H9 (cell line): ENCODE measurements around the gene COG6. TPM values are rescaled to one million over a fixed set of nuclear protein-coding genes. Genes with fewer than 3 reads are reported as not detected.

Source experiments
- DNase-seq: peaks from one replicate; pipeline ENCODE4 v3.0.0-alpha.2; 2017
- H2AFZ ChIP-seq: one replicate; pipeline ENCODE4 v1.6.1; 2013; ENCODE audit warnings: mild to moderate bottlenecking, low read length, control low read depth, moderate library complexity
- H2AK5ac ChIP-seq: 2 replicates; pipeline ENCODE4 v1.6.1; 2013; ENCODE audit warnings: low read length, control low read depth, mixed read lengths; ENCODE audit not compliant: insufficient read length
- H2BK120ac ChIP-seq: one replicate; pipeline ENCODE4 v1.6.1; 2013; ENCODE audit warnings: low read depth, mild to moderate bottlenecking, low read length, control low read depth, inconsistent platforms; ENCODE audit not compliant: poor library complexity, severe bottlenecking
- H2BK12ac ChIP-seq: 2 replicates; pipeline ENCODE4 v1.6.1; 2013; ENCODE audit warnings: low read length, control low read depth, mixed read lengths, low read depth; ENCODE audit not compliant: insufficient read length
- H2BK15ac ChIP-seq: 2 replicates; pipeline ENCODE4 v1.6.1; 2013; ENCODE audit warnings: low read depth, low read length, control low read depth
- H2BK20ac ChIP-seq: one replicate; pipeline ENCODE4 v1.6.1; 2013; ENCODE audit warnings: low read depth, mild to moderate bottlenecking, low read length, control low read depth, inconsistent platforms; ENCODE audit not compliant: poor library complexity, severe bottlenecking
- H2BK5ac ChIP-seq: 2 replicates; pipeline ENCODE4 v1.6.1; 2013; ENCODE audit warnings: low read length, control low read depth, mixed read lengths; ENCODE audit not compliant: insufficient read length
- H3K14ac ChIP-seq: 2 replicates; pipeline ENCODE4 v1.6.1; 2013; ENCODE audit warnings: low read length, control low read depth; ENCODE audit not compliant: insufficient read depth
- H3K18ac ChIP-seq: 2 replicates; pipeline ENCODE4 v1.6.1; 2013; ENCODE audit warnings: low read depth, mild to moderate bottlenecking, mixed read lengths, low read length, control low read depth; ENCODE audit not compliant: insufficient read length
- H3K23ac ChIP-seq: 2 replicates; pipeline ENCODE4 v1.6.1; 2013; ENCODE audit warnings: low read length, control low read depth, mixed read lengths, low read depth; ENCODE audit not compliant: insufficient read length
- H3K23me2 ChIP-seq: 2 replicates; pipeline ENCODE4 v1.6.1; 2013; ENCODE audit warnings: low read depth, mild to moderate bottlenecking, mixed read lengths, low read length, control low read depth; ENCODE audit not compliant: insufficient read length, poor library complexity, severe bottlenecking
- H3K27ac ChIP-seq: 2 replicates; pipeline ENCODE4 v1.5.1; 2013; ENCODE audit warnings: low read length, control low read depth, mixed read lengths, low read depth; ENCODE audit not compliant: insufficient read length
- H3K27me3 ChIP-seq: 2 replicates; pipeline ENCODE4 v1.6.1; 2013; ENCODE audit warnings: low read length, control low read depth, inconsistent platforms; ENCODE audit not compliant: insufficient read depth
- H3K4ac ChIP-seq: 2 replicates; pipeline ENCODE4 v1.6.1; 2013; ENCODE audit warnings: low read depth, mild to moderate bottlenecking, control low read depth, inconsistent platforms, low read length, moderate library complexity
- H3K4me1 ChIP-seq: 2 replicates; pipeline ENCODE4 v1.6.1; 2013; ENCODE audit warnings: low read length, control low read depth, inconsistent platforms; ENCODE audit not compliant: insufficient read depth
- H3K4me2 ChIP-seq: 2 replicates; pipeline ENCODE4 v1.6.1; 2013; ENCODE audit warnings: low read length, control low read depth, mixed read lengths; ENCODE audit not compliant: insufficient read length, insufficient read depth
- H3K56ac ChIP-seq: 2 replicates; pipeline ENCODE4 v1.6.1; 2013; ENCODE audit warnings: low read depth, mild to moderate bottlenecking, mixed read lengths, low read length, control low read depth; ENCODE audit not compliant: insufficient read length
- H3K79me1 ChIP-seq: 2 replicates; pipeline ENCODE4 v1.6.1; 2013; ENCODE audit warnings: low read depth, mild to moderate bottlenecking, moderate library complexity, low read length, control low read depth, inconsistent platforms; ENCODE audit not compliant: insufficient read depth, poor library complexity, severe bottlenecking
- H3K79me2 ChIP-seq: 2 replicates; pipeline ENCODE4 v1.6.1; 2013; ENCODE audit warnings: low read length, control low read depth, inconsistent platforms; ENCODE audit not compliant: insufficient read depth
- H3K9ac ChIP-seq: 2 replicates; pipeline ENCODE4 v1.6.1; 2013; ENCODE audit warnings: low read length, control low read depth, mixed read lengths; ENCODE audit not compliant: insufficient read length; ENCODE audit errors: extremely low read depth
- H3K9me3 ChIP-seq: one replicate; pipeline ENCODE4 v1.6.1; 2013; ENCODE audit warnings: low read depth, low read length, inconsistent platforms; ENCODE audit not compliant: control insufficient read depth
- H3T11ph ChIP-seq: one replicate; pipeline ENCODE4 v1.6.1; 2013; ENCODE audit warnings: mild to moderate bottlenecking, low read length, control low read depth, inconsistent platforms
- H4K20me1 ChIP-seq: one replicate; pipeline ENCODE4 v1.6.1; 2013; ENCODE audit not compliant: control insufficient read depth, insufficient read length, insufficient read depth
- H4K5ac ChIP-seq: 2 replicates; pipeline ENCODE4 v1.6.1; 2013; ENCODE audit warnings: low read depth, mild to moderate bottlenecking, mixed read lengths, low read length, control low read depth; ENCODE audit not compliant: insufficient read length
- H4K8ac ChIP-seq: replicated peaks from 2 replicates; pipeline ENCODE4 v1.6.1; 2013; ENCODE audit warnings: low read length, control low read depth, mixed read lengths, low read depth; ENCODE audit not compliant: insufficient read length
- H4K91ac ChIP-seq: 2 replicates; pipeline ENCODE4 v1.6.1; 2013; ENCODE audit warnings: low read depth, mild to moderate bottlenecking, moderate library complexity, mixed read lengths, low read length, control low read depth; ENCODE audit not compliant: insufficient read length
- H3K27ac Mint-ChIP-seq, 3 experiments: 2 replicates in 2 of 3; 3 replicates in 1 of 3; pipeline ENCODE4 v1.8.0; 2020 to 2021; ENCODE audit warnings: mixed read lengths in 3 of 3, mild to moderate bottlenecking in 1 of 3, moderate library complexity in 1 of 3
- H3K27me3 Mint-ChIP-seq: 2 replicates; pipeline ENCODE4 v1.8.0; 2021; ENCODE audit warnings: low read depth, mild to moderate bottlenecking, moderate library complexity, mixed read lengths
- H3K36me3 Mint-ChIP-seq, 3 experiments: 2 replicates in 2 of 3; 3 replicates in 1 of 3; pipeline ENCODE4 v1.8.0; 2020 to 2021; ENCODE audit warnings: low read depth in 3 of 3, mixed read lengths in 3 of 3; ENCODE audit not compliant: insufficient read depth in 1 of 3
- H3K4me1 Mint-ChIP-seq, 2 experiments: 2 replicates each; pipeline ENCODE4 v1.8.0; 2020; ENCODE audit warnings: mixed read lengths in 2 of 2
- H3K4me3 Mint-ChIP-seq, 2 experiments: 2 replicates in 1 of 2; 3 replicates in 1 of 2; pipeline ENCODE4 v1.8.0; 2020 to 2021; ENCODE audit warnings: mild to moderate bottlenecking in 2 of 2, mixed read lengths in 2 of 2, moderate library complexity in 1 of 2
- H3K9me3 Mint-ChIP-seq, 2 experiments: 2 replicates in 1 of 2; 3 replicates in 1 of 2; pipeline ENCODE4 v1.8.0; 2020; ENCODE audit warnings: mild to moderate bottlenecking in 2 of 2, mixed read lengths in 2 of 2, moderate library complexity in 1 of 2
- CTCF ChIP-seq: fragments of 200-600 bp; sonication (generic); conservative IDR thresholded peaks from 3 replicates; pipeline ENCODE4 v1.8.0; 2021; ENCODE audit warnings: antibody characterized with exemption, mild to moderate bottlenecking
- total RNA-seq: library from RNA; stranded (reverse); gene quantifications from 2 replicates; pipeline ENCODE4 v1.2.1, GENCODE V29; 2021

COG6 gene
- total RNA-seq, 1 experiment from 2014 or later, result 23.7 TPM

GRCh38 chr13:39632994-39633393 is 22.5 kb upstream of the COG6 start:
- H3K14ac ChIP-seq, result no peak overlapping the region
- no peak overlapping the region for H3K4me3 Mint-ChIP-seq
- no peak for DNase-seq
- H3K36me3 Mint-ChIP-seq, result no peaks in the 10 kb centered on the region
- H4K20me1 ChIP-seq, result no peaks in the 10 kb centered on the region
- H2BK5ac ChIP-seq, result no peak overlapping the region
- H3K9me3 Mint-ChIP-seq, result peaks cover 0 to 2% of the 10 kb centered on the region in 2 experiments; a peak in 3 of 5 replicates
- no peak overlapping the region for H3K18ac ChIP-seq
- peaks cover 4 to 5% of the 10 kb centered on the region in 2 experiments for H3K4me1 Mint-ChIP-seq
- H3K4me2 ChIP-seq, result no peak overlapping the region
- H2BK12ac ChIP-seq, result no peak overlapping the region
- H3K9me3 ChIP-seq, result no peaks in the 10 kb centered on the region
- H2AFZ ChIP-seq, result no peak overlapping the region
- no peak overlapping the region for H3T11ph ChIP-seq
- no peak overlapping the region for H2BK120ac ChIP-seq
- no peak overlapping the region for H4K5ac ChIP-seq
- H3K27ac ChIP-seq, result no peak overlapping the region
- peaks cover 9% of the 10 kb centered on the region for H3K27me3 Mint-ChIP-seq
- no peak overlapping the region for H3K27ac Mint-ChIP-seq
- H2AK5ac ChIP-seq, result no peak overlapping the region
- no peaks in the 10 kb centered on the region for H3K79me2 ChIP-seq
- H2BK15ac ChIP-seq, result no peak overlapping the region
- H3K23me2 ChIP-seq, result no peaks in the 10 kb centered on the region
- no peak overlapping the region for H3K23ac ChIP-seq
- no peak overlapping the region for H4K91ac ChIP-seq
- no peak overlapping the region for H4K8ac ChIP-seq
- H3K27me3 ChIP-seq, result no peaks in the 10 kb centered on the region
- no peak overlapping the region for H3K56ac ChIP-seq
- H3K4ac ChIP-seq, result no peak overlapping the region
- no peaks in the 10 kb centered on the region for H3K4me1 ChIP-seq
- H2BK20ac ChIP-seq, result no peak overlapping the region
- no peaks in the 10 kb centered on the region for H3K79me1 ChIP-seq
- no peak for TF ChIP-seq CTCF
- no peak overlapping the region for H3K9ac ChIP-seq
